Adrenal gland (tissue), 12 donors: ENCODE measurements around the gene RASEF. TPM values are rescaled to one million over a fixed set of nuclear protein-coding genes. Genes with fewer than 3 reads are reported as not detected.

Experiments used
- DNase-seq, 7 donors: peaks; one replicate each; pipeline ENCODE4 v3.0.0-alpha.2; 2019 to 2020
- H3K27ac ChIP-seq, 5 donors: fragments of 200-600 bp; sonication (generic) in 4 of 5; 1 replicate in 3 of 5; 2 replicates in 2 of 5; pipeline versions ENCODE4 v1.5.1 to v1.8.0; 2016 to 2020; ENCODE audit warnings: mild to moderate bottlenecking in 1 of 5
- H3K27me3 ChIP-seq: fragments of 200-600 bp; 2 replicates; pipeline ENCODE4 v1.8.0; 2021
- H3K36me3 ChIP-seq, 2 donors: fragments of 200-600 bp; replicated peaks in 1 of 2; 1 replicate in 1 of 2; 2 replicates in 1 of 2; pipeline versions ENCODE4 v1.5.1 to v1.8.0; 2018 to 2022
- H3K4me1 ChIP-seq, 2 donors: fragments of 200-600 bp; replicated peaks in 1 of 2; 1 replicate in 1 of 2; 2 replicates in 1 of 2; pipeline versions ENCODE4 v1.5.1 to v1.8.0; 2018 to 2021
- H3K4me3 ChIP-seq, 4 donors: fragments of 200-600 bp; sonication (generic) in 3 of 4; one replicate each; pipeline ENCODE4 v1.5.1; 2016 to 2018
- H3K9me3 ChIP-seq, 3 donors: fragments of 200-600 bp; sonication (generic) in 1 of 3; replicated peaks in 1 of 3; 1 replicate in 2 of 3; 2 replicates in 1 of 3; pipeline versions ENCODE4 v1.5.1 to v1.8.0; 2016 to 2021
- CTCF ChIP-seq, 6 experiments: fragments of 450-650 bp in 4 of 6; fragments of 200-600 bp in 2 of 6; sonication (generic) in 1 of 6; IDR thresholded peaks; 1 replicate in 5 of 6; 2 replicates in 1 of 6; pipeline versions ENCODE4 v1.5.1 to v1.8.0; 2016 to 2021; ENCODE audit warnings: antibody characterized with exemption in 6 of 6, mild to moderate bottlenecking in 2 of 6, moderate library complexity in 1 of 6
- POLR2A ChIP-seq, 2 donors: fragments of 450-650 bp; IDR thresholded peaks; one replicate each; pipeline ENCODE4 v1.6.1; 2017; ENCODE audit warnings: antibody characterized with exemption in 2 of 2, mild to moderate bottlenecking in 2 of 2, moderate library complexity in 1 of 2
- WGBS, 4 donors: extraction: QIAGEN DNeasy Blood & Tissue Kit in 2 of 4; methylation state at CpG; one replicate each; pipeline versions ENCODE4 v1.1.5 to v1.1.7; 2013 to 2017; 5-methylcytosine and 5-hydroxymethylcytosine counted together
- intact Hi-C, 2 donors: fragments of 100-400 bp; cut with DNase I; formaldehyde crosslinking; loops; one replicate each; pipeline versions ENCODE4 v1.14.1 to v1.15.0; 2022 to 2023
- polyA plus RNA-seq, 3 donors: library from polyadenylated mRNA; stranded (reverse); fragments of 200-250 nt in 2 of 3; fragments of 350-450 nt in 1 of 3; fragmentation: Illumina TruSeq in 1 of 3; extraction: RNeasy Lipid Tissue Mini Kit (QIAGEN cat#74804) in 1 of 3; gene quantifications; one replicate each; pipeline ENCODE4 v1.2.3, GENCODE V29; 2013 to 2014
- total RNA-seq, 9 donors: library from RNA; depleted of rRNA in 4 of 9; stranded (reverse); fragments of >200 nt in 4 of 9; fragments of 120-200 nt in 1 of 9; fragmentation: NEBNext Ultra II Directional in 1 of 9; extraction: Animal tissue kit (Norgen Biotek cat#: 25700) in 1 of 9; gene quantifications; one replicate each; pipeline versions ENCODE4 v1.1.0 to v1.2.4, GENCODE V29; 2013 to 2023
- donor health status: healthy with polysubstance abuse.
- donor health status: Bipolar disorder and iron deficiency.
- donor health status: DM: yes; HTN: yes; CAD: no.
- donor health status: DM: no; HTN: no; CAD: no.
- donor health status: DM: no; HTN: no; CAD: no.
- donor health status: DM: yes; HTN: yes; CAD: no.

The RASEF gene
- total and polyA plus RNA-seq, 12 donors, result 0.06 to 1.1 (median 0.29) TPM

- H3K27ac ChIP-seq, result no peak overlapping the region
- no peak for TF ChIP-seq CTCF (IDR thresholded peaks at IDR 0.05)
- no peak for TF ChIP-seq POLR2A (IDR thresholded peaks at IDR 0.05)
- H3K27me3 ChIP-seq, result no peaks in the 10 kb centered on the region
- WGBS, 4 donors, result 82 to 90% (median 85%) methylated on average over 2 of the region's 2 CpGs
- no peaks in the 10 kb centered on the region for H3K36me3 ChIP-seq
- no peaks in the 10 kb centered on the region for H3K4me1 ChIP-seq
- intact Hi-C loops, result no loop called here
- H3K4me3 ChIP-seq, result no peak overlapping the region
- DNase-seq, result no peak
- no peaks in the 10 kb centered on the region for H3K9me3 ChIP-seq
Observed at GRCh38 chr9:83002329-83002728, 60.6 kb downstream of the RASEF start.

GRCh38 chr9:83000765-83001164 is 62.2 kb downstream of the RASEF start:
- DNase-seq, result no peak
- Histone ChIP-seq H3K4me1 (no peaks in the 10 kb centered on the region), H3K9me3 (no peaks in the 10 kb centered on the region), H3K36me3 (no peaks in the 10 kb centered on the region), H3K27ac (no peak overlapping the region), H3K27me3 (no peaks in the 10 kb centered on the region), H3K4me3 (no peak overlapping the region)
- intact Hi-C loops, result no loop called here
- 75 to 90% (median 88%) methylated on average over 5 of the region's 5 CpGs for WGBS, 4 donors
- TF ChIP-seq POLR2A (IDR thresholded peaks at IDR 0.05) (no peak), CTCF (IDR thresholded peaks at IDR 0.05) (no peak)

GRCh38 chr9:82998409-82998808 is 64.5 kb downstream of the RASEF start:
- no peak for TF ChIP-seq CTCF (IDR thresholded peaks at IDR 0.05)
- TF ChIP-seq POLR2A (IDR thresholded peaks at IDR 0.05), result no peak
- H3K4me1 ChIP-seq, result no peaks in the 10 kb centered on the region
- no peaks in the 10 kb centered on the region for H3K9me3 ChIP-seq
- no peak overlapping the region for H3K4me3 ChIP-seq
- intact Hi-C loops, result no loop called here
- no peak overlapping the region for H3K27ac ChIP-seq
- no peaks in the 10 kb centered on the region for H3K27me3 ChIP-seq
- H3K36me3 ChIP-seq, result no peaks in the 10 kb centered on the region
- WGBS, 4 donors, result 23 to 36% (median 26%) methylated on average over 2 of the region's 2 CpGs
- DNase-seq, result no peak

- TF ChIP-seq CTCF (IDR thresholded peaks at IDR 0.05) (no peak), POLR2A (IDR thresholded peaks at IDR 0.05) (no peak)
- Histone ChIP-seq H3K4me3 (no peak overlapping the region), H3K36me3 (no peaks in the 10 kb centered on the region), H3K9me3 (no peaks in the 10 kb centered on the region), H3K27ac (no peak overlapping the region), H3K27me3 (no peaks in the 10 kb centered on the region), H3K4me1 (no peaks in the 10 kb centered on the region)
- DNase-seq, result no peak
- intact Hi-C loops, result no loop called here
- 84 to 92% (median 88%) methylated on average over 6 of the region's 6 CpGs for WGBS, 4 donors
Observed at GRCh38 chr9:82997476-82998140, 65.3 kb downstream of the RASEF start.
